OCI-LY1 (cell line): ENCODE data around the gene MMP14.

Experiments used
- H2AFZ ChIP-seq: fragments of 200-600 bp; sonication (generic), shearing (Covaris generic); 2 replicates; pipeline ENCODE4 v1.6.0; 2014; ENCODE audit warnings: antibody characterized with exemption, mild to moderate bottlenecking, low read length
- H3F3A ChIP-seq: fragments of 200-600 bp; sonication (generic), shearing (Covaris generic); 2 replicates; pipeline ENCODE4 v1.6.0; 2014; ENCODE audit warnings: mild to moderate bottlenecking, antibody characterized with exemption, low read length, moderate library complexity; ENCODE audit not compliant: insufficient read depth
- H3K27ac ChIP-seq: fragments of 200-600 bp; sonication (generic); 2 replicates; pipeline ENCODE4 v1.5.1; 2014; ENCODE audit warnings: low read length, mixed run types, mild to moderate bottlenecking, low read depth; ENCODE audit not compliant: poor library complexity, severe bottlenecking
- H3K27me3 ChIP-seq: fragments of 200-600 bp; sonication (generic); 2 replicates; pipeline ENCODE4 v1.6.0; 2014; ENCODE audit warnings: antibody characterized with exemption, mild to moderate bottlenecking, low read length, moderate library complexity; ENCODE audit not compliant: insufficient read depth
- H3K36me3 ChIP-seq: fragments of 200-600 bp; sonication (generic); 2 replicates; pipeline ENCODE4 v1.6.1; 2014; ENCODE audit warnings: mild to moderate bottlenecking, antibody characterized with exemption, low read length, moderate library complexity, mixed read lengths; ENCODE audit not compliant: insufficient read depth
- H3K4me1 ChIP-seq: fragments of 200-600 bp; sonication (generic); 2 replicates; pipeline ENCODE4 v1.5.1; 2014; ENCODE audit warnings: mild to moderate bottlenecking, low read length, moderate library complexity; ENCODE audit not compliant: insufficient read depth, severe bottlenecking
- H3K4me2 ChIP-seq: fragments of 200-600 bp; sonication (generic), shearing (Covaris generic); 2 replicates; pipeline ENCODE4 v1.6.1; 2014; ENCODE audit warnings: low read length
- H3K4me3 ChIP-seq: fragments of 200-600 bp; sonication (generic); 2 replicates; pipeline ENCODE4 v1.5.1; 2014; ENCODE audit warnings: low read length, low read depth, mild to moderate bottlenecking, mixed read lengths; ENCODE audit not compliant: poor library complexity, severe bottlenecking
- H3K79me2 ChIP-seq: fragments of 200-600 bp; shearing (Covaris generic); 2 replicates; pipeline ENCODE4 v1.6.1; 2016; ENCODE audit warnings: mixed run types, low read length, mixed read lengths; ENCODE audit not compliant: insufficient read depth
- H3K9ac ChIP-seq: fragments of 200-600 bp; sonication (generic), shearing (Covaris generic); 2 replicates; pipeline ENCODE4 v1.6.1; 2014; ENCODE audit warnings: mild to moderate bottlenecking, low read length, mixed read lengths
- H3K9me2 ChIP-seq: fragments of 200-600 bp; sonication (generic), shearing (Covaris generic); 2 replicates; pipeline ENCODE4 v1.6.1; 2014; ENCODE audit warnings: low read depth, mild to moderate bottlenecking, low read length, mixed read lengths
- H3K9me3 ChIP-seq: fragments of 200-600 bp; shearing (Covaris generic); 2 replicates; pipeline ENCODE4 v1.6.1; 2014; ENCODE audit warnings: low read length, mixed read lengths
- H4K20me1 ChIP-seq: fragments of 200-600 bp; sonication (generic), shearing (Covaris generic); 2 replicates; pipeline ENCODE4 v1.6.0; 2016; ENCODE audit warnings: mild to moderate bottlenecking, low read length; ENCODE audit not compliant: insufficient read depth
- CTCF ChIP-seq: fragments of 200-600 bp; sonication (generic), shearing (Covaris generic); IDR thresholded peaks from 2 replicates; pipeline ENCODE4 v1.5.1; 2017; ENCODE audit warnings: mild to moderate bottlenecking, antibody characterized with exemption, low read length, moderate library complexity, mixed read lengths
- EZH2 ChIP-seq: fragments of 200-600 bp; sonication (generic), shearing (Covaris generic); IDR thresholded peaks from 2 replicates; pipeline ENCODE4 v1.8.0; 2017; ENCODE audit warnings: borderline replicate concordance, mixed run types, mild to moderate bottlenecking, antibody characterized with exemption, low read length, moderate library complexity, mixed read lengths

The MMP14 gene

GRCh38 chr14:22836301-22837113 lies at the start of gene MMP14:
TSS of gene MMP14 (plus strand) at chr14:22836585. CDS start at chr14:22836818, 233 bp downstream.
- Histone ChIP-seq H3K4me3 (no peak within 1 kb of the TSS), H3K27me3 (no peaks in the 10 kb centered on the region), H3F3A (no peaks in the 10 kb centered on the region), H4K20me1 (no peaks in the 10 kb centered on the region), H3K27ac (no peak within 1 kb of the TSS), H3K9me2 (no peaks in the 10 kb centered on the region), H3K9me3 (no peaks in the 10 kb centered on the region), H3K9ac (no peak within 1 kb of the TSS), H3K36me3 (peaks cover 35% of the 10 kb centered on the region), H3K4me2 (no peak within 1 kb of the TSS), H2AFZ (no peak within 1 kb of the TSS), H3K4me1 (no peaks in the 10 kb centered on the region), H3K79me2 (no peaks in the 10 kb centered on the region)
- no peak for TF ChIP-seq CTCF
- TF ChIP-seq EZH2, result no peak

GRCh38 chr14:22786685-22787084 lies 49.7 kb upstream of the MMP14 start:
- Histone ChIP-seq H3K9me2 (no peaks in the 10 kb centered on the region), H3K27me3 (no peaks in the 10 kb centered on the region), H3K79me2 (no peaks in the 10 kb centered on the region), H3K4me1 (peaks cover 31% of the 10 kb centered on the region), H3F3A (no peaks in the 10 kb centered on the region), H3K9me3 (no peaks in the 10 kb centered on the region), H3K4me3 (no peak overlapping the region), H3K36me3 (no peaks in the 10 kb centered on the region), H3K27ac (no peak overlapping the region), H3K4me2 (no peak overlapping the region), H2AFZ (no peak overlapping the region), H3K9ac (no peak overlapping the region), H4K20me1 (no peaks in the 10 kb centered on the region)
- TF ChIP-seq CTCF (no peak), EZH2 (no peak)

GRCh38 chr14:22791301-22791700 lies 45.1 kb upstream of the MMP14 start:
- no peaks in the 10 kb centered on the region for H3K79me2 ChIP-seq
- H3K27ac ChIP-seq, result peak overlapping the region; percentile 80
- no peak overlapping the region for H3K4me2 ChIP-seq
- no peaks in the 10 kb centered on the region for H3K27me3 ChIP-seq
- peaks cover 4% of the 10 kb centered on the region; the same call in 1 of the 2 replicates for H3K9me3 ChIP-seq
- no peak overlapping the region for H3K4me3 ChIP-seq
- H3F3A ChIP-seq, result no peaks in the 10 kb centered on the region
- H2AFZ ChIP-seq, result peak overlapping the region; percentile 88
- H3K9me2 ChIP-seq, result no peaks in the 10 kb centered on the region
- no peaks in the 10 kb centered on the region for H4K20me1 ChIP-seq
- H3K4me1 ChIP-seq, result peaks cover 44% of the 10 kb centered on the region
- TF ChIP-seq CTCF (no peak), EZH2 (no peak)
- peaks cover 7% of the 10 kb centered on the region; the same call in 1 of the 2 replicates for H3K36me3 ChIP-seq
- H3K9ac ChIP-seq, result peak overlapping the region; percentile 26; the same call in 1 of the 2 replicates
